Adrenal gland (tissue), 5 donors: Measurements from ENCODE around the gene EPHB1.

Experiments used
- CTCF ChIP-seq, 6 experiments: fragments of 450-650 bp in 4 of 6; fragments of 200-600 bp in 2 of 6; sonication (generic) in 1 of 6; IDR thresholded peaks; 1 replicate in 5 of 6; 2 replicates in 1 of 6; pipeline versions ENCODE4 v1.5.1 to v1.8.0; 2016 to 2021; ENCODE audit warnings: antibody characterized with exemption in 6 of 6, mild to moderate bottlenecking in 2 of 6, moderate library complexity in 1 of 6
- POLR2A ChIP-seq, 2 donors: fragments of 450-650 bp; IDR thresholded peaks; one replicate each; pipeline ENCODE4 v1.6.1; 2017; ENCODE audit warnings: antibody characterized with exemption in 2 of 2, mild to moderate bottlenecking in 2 of 2, moderate library complexity in 1 of 2
- donor health status: DM: no; HTN: no; CAD: no.

DNA sequence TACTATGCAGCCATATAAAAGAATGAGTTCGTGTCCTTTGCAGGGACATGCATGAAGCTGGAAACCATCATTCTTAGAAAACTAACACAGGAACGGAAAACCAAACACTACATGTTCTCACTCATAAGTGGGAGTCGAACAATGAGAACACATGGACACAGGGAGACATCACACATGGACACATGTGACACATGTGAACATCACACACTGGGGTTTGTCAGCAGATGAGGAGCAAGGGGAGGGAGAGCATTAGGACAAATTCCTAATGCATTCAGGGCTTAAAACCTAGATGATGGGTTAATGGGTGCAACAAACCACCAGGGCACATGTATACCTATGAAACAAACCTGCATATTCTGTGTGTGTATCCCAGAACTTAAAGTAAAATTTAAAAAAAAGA lies 408.0 kb downstream of the EPHB1 start:
- TF ChIP-seq CTCF (IDR thresholded peaks at IDR 0.05): no peak
- no peak for TF ChIP-seq POLR2A (IDR thresholded peaks at IDR 0.05)
